HUES64 (cell line): ENCODE results near the gene PSEN2.

Experiments
- H3K27ac ChIP-seq: 2 replicates; pipeline ENCODE4 v1.7.0; 2013; ENCODE audit warnings: low read depth, low read length, inconsistent platforms
- H3K27me3 ChIP-seq: 2 replicates; pipeline ENCODE4 v1.6.1; 2013; ENCODE audit warnings: mild to moderate bottlenecking, low read length; ENCODE audit not compliant: insufficient read depth
- H3K36me3 ChIP-seq: 2 replicates; pipeline ENCODE4 v1.6.1; 2013; ENCODE audit warnings: mild to moderate bottlenecking, low read length; ENCODE audit not compliant: insufficient read depth
- H3K4me1 ChIP-seq: 2 replicates; pipeline ENCODE4 v1.6.1; 2013; ENCODE audit warnings: mild to moderate bottlenecking, low read length, moderate library complexity; ENCODE audit not compliant: insufficient read depth
- H3K4me3 ChIP-seq: 2 replicates; pipeline ENCODE4 v1.5.1; 2013; ENCODE audit warnings: mild to moderate bottlenecking, low read length, moderate library complexity
- H3K9ac ChIP-seq: 2 replicates; pipeline ENCODE4 v1.6.1; 2013; ENCODE audit warnings: mild to moderate bottlenecking, low read depth, low read length
- H3K9me3 ChIP-seq: 2 replicates; pipeline ENCODE4 v1.6.1; 2013; ENCODE audit warnings: low read depth, low read length; ENCODE audit not compliant: insufficient read depth
- WGBS: fragments of 150-250, 120-280 bp; methylation state at CpG from one replicate; pipeline ENCODE4 v1.1.7; 2013; ENCODE audit warnings: missing lambda C conversion rate; 5-methylcytosine and 5-hydroxymethylcytosine counted together

PSEN2 gene

DNA sequence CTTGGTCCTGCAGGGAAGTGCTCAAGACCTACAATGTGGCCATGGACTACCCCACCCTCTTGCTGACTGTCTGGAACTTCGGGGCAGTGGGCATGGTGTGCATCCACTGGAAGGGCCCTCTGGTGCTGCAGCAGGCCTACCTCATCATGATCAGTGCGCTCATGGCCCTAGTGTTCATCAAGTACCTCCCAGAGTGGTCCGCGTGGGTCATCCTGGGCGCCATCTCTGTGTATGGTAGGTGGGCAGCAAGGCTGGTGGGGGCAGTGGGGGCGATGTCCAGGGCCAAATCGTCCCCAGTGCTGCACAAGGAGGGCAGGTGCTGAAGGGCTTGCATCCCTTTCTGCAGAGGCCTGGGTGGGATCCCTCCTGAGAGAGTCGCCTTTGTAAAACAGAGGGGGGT is 18.4 kb downstream of the PSEN2 start:
- H3K4me1 ChIP-seq, result no peaks in the 10 kb centered on the region

GRCh38 chr1:226889616-226890330 is 19.4 kb downstream of the PSEN2 start:
- 94% methylated on average over 12 of the region's 12 CpGs for WGBS
- no peaks in the 10 kb centered on the region for H3K27me3 ChIP-seq
- H3K36me3 ChIP-seq, result peaks cover 73% of the 10 kb centered on the region
- no peaks in the 10 kb centered on the region for H3K4me1 ChIP-seq
- H3K9me3 ChIP-seq, result no peaks in the 10 kb centered on the region
- H3K4me3 ChIP-seq, result no peak overlapping the region
- no peak overlapping the region for H3K9ac ChIP-seq
- no peak overlapping the region for H3K27ac ChIP-seq

More for the DNA sequence above, 18.4 kb downstream of the PSEN2 start:
- H3K36me3 ChIP-seq, result peaks cover 66% of the 10 kb centered on the region
- WGBS, result 95% methylated on average over 8 of the region's 8 CpGs
- no peaks in the 10 kb centered on the region for H3K9me3 ChIP-seq
- no peak overlapping the region for H3K27ac ChIP-seq
- no peaks in the 10 kb centered on the region for H3K27me3 ChIP-seq
- H3K4me3 ChIP-seq, result no peak overlapping the region
- no peak overlapping the region for H3K9ac ChIP-seq

GRCh38 chr1:226890331-226891108 is 20.1 kb downstream of the PSEN2 start:
- Histone ChIP-seq H3K27ac (no peak overlapping the region), H3K36me3 (peaks cover 70% of the 10 kb centered on the region), H3K27me3 (no peaks in the 10 kb centered on the region), H3K4me1 (no peaks in the 10 kb centered on the region), H3K9me3 (no peaks in the 10 kb centered on the region), H3K9ac (no peak overlapping the region), H3K4me3 (no peak overlapping the region)
- WGBS, result 87% methylated on average over 22 of the region's 22 CpGs

DNA sequence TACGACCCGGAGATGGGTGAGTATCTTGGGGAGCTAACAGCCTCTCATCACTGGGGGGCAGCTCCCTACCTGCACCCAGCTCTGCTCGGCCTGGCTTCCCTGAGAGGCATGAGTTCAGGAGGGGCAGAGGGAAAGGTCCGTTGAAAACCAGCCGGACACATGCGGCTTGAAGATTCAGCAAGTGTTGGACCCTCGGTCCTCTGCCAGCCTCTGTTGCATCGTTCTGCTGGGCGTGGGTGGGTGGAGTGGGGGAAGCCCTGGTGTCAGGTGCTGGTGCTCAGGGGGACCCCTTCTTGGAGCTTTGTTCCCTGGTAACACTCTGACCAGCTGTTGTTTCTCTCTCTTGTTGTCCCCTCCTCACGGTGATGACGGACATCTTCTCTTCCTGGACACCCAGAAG is 20.9 kb downstream of the PSEN2 start:
- no peak overlapping the region for H3K4me3 ChIP-seq

GRCh38 chr1:226891846-226892523 is 21.6 kb downstream of the PSEN2 start:
- Histone ChIP-seq H3K27me3 (no peaks in the 10 kb centered on the region), H3K9me3 (no peaks in the 10 kb centered on the region), H3K4me3 (no peak overlapping the region), H3K27ac (no peak overlapping the region), H3K36me3 (peaks cover 62% of the 10 kb centered on the region), H3K4me1 (no peaks in the 10 kb centered on the region), H3K9ac (no peak overlapping the region)
- 93% methylated on average over 17 of the region's 17 CpGs for WGBS

More for the DNA sequence above, 20.9 kb downstream of the PSEN2 start:
- WGBS, result 96% methylated on average over 11 of the region's 11 CpGs
- Histone ChIP-seq H3K9ac (no peak overlapping the region), H3K27me3 (no peaks in the 10 kb centered on the region), H3K9me3 (no peaks in the 10 kb centered on the region), H3K4me1 (no peaks in the 10 kb centered on the region), H3K36me3 (peaks cover 65% of the 10 kb centered on the region), H3K27ac (no peak overlapping the region)

DNA sequence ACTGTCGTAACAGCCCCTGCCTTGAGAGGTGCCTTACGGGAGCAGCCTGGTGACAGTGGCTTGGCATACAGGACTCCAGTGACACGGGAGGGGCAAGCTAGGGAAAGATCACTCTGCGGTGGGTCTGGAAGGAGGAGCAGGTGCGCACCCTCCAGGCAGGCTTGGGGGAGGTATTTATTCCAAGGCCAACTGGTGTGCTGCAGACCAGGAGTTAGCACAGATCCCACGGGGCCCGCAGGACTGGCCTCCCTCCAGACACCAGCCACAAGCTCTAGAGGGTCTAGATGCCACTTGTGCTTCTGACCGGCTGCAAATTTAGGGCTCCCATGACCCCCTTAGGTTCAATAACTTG is 22.1 kb downstream of the PSEN2 start:
- Histone ChIP-seq H3K27ac (no peak overlapping the region), H3K4me1 (no peaks in the 10 kb centered on the region), H3K9ac (no peak overlapping the region), H3K27me3 (no peaks in the 10 kb centered on the region), H3K9me3 (no peaks in the 10 kb centered on the region), H3K36me3 (peaks cover 59% of the 10 kb centered on the region), H3K4me3 (no peak overlapping the region)
- 80% methylated on average over 8 of the region's 8 CpGs for WGBS

- no peaks in the 10 kb centered on the region for H3K9me3 ChIP-seq
- H3K27ac ChIP-seq, result no peak overlapping the region
- no peaks in the 10 kb centered on the region for H3K4me1 ChIP-seq
- H3K36me3 ChIP-seq, result peaks cover 46% of the 10 kb centered on the region
- WGBS, result 92% methylated on average over 13 of the region's 13 CpGs
- H3K4me3 ChIP-seq, result no peak overlapping the region
- no peaks in the 10 kb centered on the region for H3K27me3 ChIP-seq
- H3K9ac ChIP-seq, result no peak overlapping the region
These were observed 23.5 kb downstream of the PSEN2 start for GRCh38 chr1:226893936-226894335.

DNA sequence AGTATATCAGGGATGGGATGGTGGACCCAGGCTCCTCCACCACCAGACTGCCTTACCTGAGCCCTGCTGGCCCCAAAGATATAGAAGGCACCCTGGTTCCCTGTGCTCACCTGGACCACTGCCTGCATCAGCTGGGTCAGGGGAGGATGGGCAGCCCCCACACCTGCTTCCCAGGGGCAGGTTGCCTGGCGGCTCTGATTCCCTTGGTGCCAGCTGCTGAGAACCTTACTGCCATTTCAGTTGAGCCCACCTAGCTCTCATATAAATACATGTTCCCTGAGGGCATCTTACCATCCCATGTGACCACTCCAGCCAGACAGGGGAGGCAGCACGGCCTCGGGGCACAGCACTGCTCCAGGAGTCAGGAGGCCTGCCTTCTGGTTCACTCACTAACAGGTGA is 24.4 kb downstream of the PSEN2 start:
- H3K4me1 ChIP-seq, result no peaks in the 10 kb centered on the region
- no peaks in the 10 kb centered on the region for H3K9me3 ChIP-seq
- no peak overlapping the region for H3K27ac ChIP-seq
- H3K4me3 ChIP-seq, result no peak overlapping the region
- H3K27me3 ChIP-seq, result no peaks in the 10 kb centered on the region
- peaks cover 47% of the 10 kb centered on the region for H3K36me3 ChIP-seq
- H3K9ac ChIP-seq, result no peak overlapping the region
- WGBS, result 92% methylated on average over 3 of the region's 3 CpGs

GRCh38 chr1:226895644-226896043 is 25.2 kb downstream of the PSEN2 start:
- Histone ChIP-seq H3K27ac (no peak overlapping the region), H3K9me3 (no peaks in the 10 kb centered on the region), H3K4me1 (no peaks in the 10 kb centered on the region), H3K4me3 (no peak overlapping the region), H3K9ac (no peak overlapping the region), H3K27me3 (no peaks in the 10 kb centered on the region), H3K36me3 (peaks cover 46% of the 10 kb centered on the region)
- WGBS, result 86% methylated on average over 11 of the region's 11 CpGs

DNA sequence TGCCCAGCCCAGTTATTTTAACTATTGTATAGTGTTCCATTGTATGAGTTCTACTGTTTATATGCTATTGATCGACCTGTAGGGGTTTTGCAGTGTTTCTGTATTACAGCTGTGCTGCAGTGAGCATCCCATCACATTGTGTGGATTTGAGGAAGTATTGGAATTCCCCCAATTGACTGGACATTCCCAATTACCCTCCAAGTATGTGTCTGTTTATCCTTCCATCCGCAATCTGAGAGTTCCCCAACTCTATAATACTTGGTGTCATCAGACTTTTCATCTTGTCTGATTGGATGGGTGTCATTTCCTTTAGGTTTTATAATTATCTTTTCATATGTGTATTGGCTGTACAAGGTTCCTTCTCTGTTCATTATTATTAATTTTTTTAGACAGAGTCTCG is 27.8 kb downstream of the PSEN2 start:
- H3K27me3 ChIP-seq, result no peaks in the 10 kb centered on the region
- no peak overlapping the region for H3K9ac ChIP-seq
- no peaks in the 10 kb centered on the region for H3K4me1 ChIP-seq
- WGBS, result 86% methylated on average over 2 of the region's 3 CpGs
- no peaks in the 10 kb centered on the region for H3K9me3 ChIP-seq
- H3K4me3 ChIP-seq, result no peak overlapping the region
- peaks cover 28% of the 10 kb centered on the region for H3K36me3 ChIP-seq
- no peak overlapping the region for H3K27ac ChIP-seq

- Histone ChIP-seq H3K36me3 (peaks cover 16% of the 10 kb centered on the region), H3K27ac (no peak overlapping the region), H3K4me1 (no peaks in the 10 kb centered on the region), H3K9ac (no peak overlapping the region), H3K4me3 (no peak overlapping the region), H3K9me3 (no peaks in the 10 kb centered on the region), H3K27me3 (no peaks in the 10 kb centered on the region)
- WGBS, result 84% methylated on average over 4 of the region's 4 CpGs
These were observed 31.0 kb downstream of the PSEN2 start for GRCh38 chr1:226901421-226901820.
